KOPT-K1 (cell line): ENCODE measurements around the gene SRSF3.

Source experiments
- H3K27ac ChIP-seq: fragments of 200-600 bp; sonication (generic); 2 replicates; pipeline ENCODE4 v1.5.1; 2016; ENCODE audit warnings: antibody characterized with exemption, mild to moderate bottlenecking, low read depth, low read length; ENCODE audit not compliant: poor library complexity, severe bottlenecking
- H3K36me3 ChIP-seq: fragments of 200-600 bp; sonication (generic); 2 replicates; pipeline ENCODE4 v1.5.1; 2017; ENCODE audit warnings: antibody characterized with exemption, mild to moderate bottlenecking, low read length, moderate library complexity; ENCODE audit not compliant: insufficient read depth
- H3K9me3 ChIP-seq: fragments of 200-600 bp; sonication (generic); 2 replicates; pipeline ENCODE4 v1.5.1; 2017; ENCODE audit warnings: antibody characterized with exemption, low read length, mild to moderate bottlenecking; ENCODE audit not compliant: insufficient read depth, poor library complexity, severe bottlenecking

Gene SRSF3

GRCh38 chr6:36621371-36621855 is 27.3 kb downstream of the SRSF3 start:
- Histone ChIP-seq H3K36me3 (peaks cover 23% of the 10 kb centered on the region), H3K27ac (no peak overlapping the region), H3K9me3 (no peaks in the 10 kb centered on the region)

GRCh38 chr6:36622901-36623546 is 28.9 kb downstream of the SRSF3 start:
- Histone ChIP-seq H3K27ac (no peak overlapping the region), H3K36me3 (peaks cover 10% of the 10 kb centered on the region), H3K9me3 (no peaks in the 10 kb centered on the region)

- Histone ChIP-seq H3K36me3 (peaks cover 3% of the 10 kb centered on the region; the same call in 1 of the 2 replicates), H3K9me3 (no peaks in the 10 kb centered on the region), H3K27ac (no peak overlapping the region)
Measured at GRCh38 chr6:36623547-36624459, 29.6 kb downstream of the SRSF3 start.

DNA sequence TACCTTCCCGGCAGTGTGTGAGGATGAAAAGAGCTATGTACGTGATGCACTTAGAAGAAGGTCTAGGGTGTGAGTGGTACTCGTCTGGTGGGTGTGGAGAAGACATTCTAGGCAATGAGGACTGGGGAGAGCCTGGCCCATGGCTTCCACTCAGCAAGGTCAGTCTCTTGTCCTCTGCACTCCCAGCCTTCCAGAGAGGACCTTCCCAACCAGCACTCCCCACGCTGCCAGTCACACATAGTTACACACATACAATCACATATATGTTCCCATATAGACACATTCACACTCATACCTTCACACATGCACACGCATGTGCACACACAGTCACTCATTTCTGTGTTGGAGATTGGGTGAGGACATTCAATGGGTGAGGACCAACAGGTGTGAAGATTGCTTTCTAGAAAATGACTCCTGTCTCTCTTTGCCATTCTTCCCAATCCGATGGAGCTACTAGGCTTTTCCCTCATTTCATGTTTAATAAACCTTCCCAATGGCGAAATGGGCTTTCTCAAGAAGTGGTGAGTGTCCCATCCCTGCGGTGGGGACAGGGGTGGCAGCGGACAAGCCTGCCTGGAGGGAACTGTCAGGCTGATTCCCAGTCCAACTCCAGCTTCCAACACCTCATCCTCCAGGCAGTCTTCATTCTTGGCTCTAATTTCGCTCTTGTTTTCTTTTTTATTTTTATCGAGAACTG is 30.4 kb downstream of the SRSF3 start:
- Histone ChIP-seq H3K9me3 (no peaks in the 10 kb centered on the region), H3K36me3 (no peaks in the 10 kb centered on the region), H3K27ac (no peak overlapping the region)

GRCh38 chr6:36625158-36625919 is 31.2 kb downstream of the SRSF3 start:
- Histone ChIP-seq H3K27ac (no peak overlapping the region), H3K9me3 (no peaks in the 10 kb centered on the region), H3K36me3 (no peaks in the 10 kb centered on the region)

GRCh38 chr6:36626636-36627035 is 32.5 kb downstream of the SRSF3 start:
- Histone ChIP-seq H3K27ac (no peak overlapping the region), H3K9me3 (no peaks in the 10 kb centered on the region), H3K36me3 (no peaks in the 10 kb centered on the region)

- Histone ChIP-seq H3K27ac (no peak overlapping the region), H3K9me3 (no peaks in the 10 kb centered on the region), H3K36me3 (no peaks in the 10 kb centered on the region)
Measured at GRCh38 chr6:36627141-36627540, 33.0 kb downstream of the SRSF3 start.

- no peaks in the 10 kb centered on the region for H3K9me3 ChIP-seq
- H3K27ac ChIP-seq, result no peak overlapping the region
- H3K36me3 ChIP-seq, result no peaks in the 10 kb centered on the region
Measured at GRCh38 chr6:36627801-36628246, 33.7 kb downstream of the SRSF3 start.

GRCh38 chr6:36629784-36630183 is 35.6 kb downstream of the SRSF3 start:
- no peaks in the 10 kb centered on the region for H3K9me3 ChIP-seq
- no peak overlapping the region for H3K27ac ChIP-seq
- no peaks in the 10 kb centered on the region for H3K36me3 ChIP-seq

GRCh38 chr6:36631326-36632011 is 37.3 kb downstream of the SRSF3 start:
- no peaks in the 10 kb centered on the region for H3K9me3 ChIP-seq
- H3K36me3 ChIP-seq, result no peaks in the 10 kb centered on the region
- H3K27ac ChIP-seq, result no peak overlapping the region

DNA sequence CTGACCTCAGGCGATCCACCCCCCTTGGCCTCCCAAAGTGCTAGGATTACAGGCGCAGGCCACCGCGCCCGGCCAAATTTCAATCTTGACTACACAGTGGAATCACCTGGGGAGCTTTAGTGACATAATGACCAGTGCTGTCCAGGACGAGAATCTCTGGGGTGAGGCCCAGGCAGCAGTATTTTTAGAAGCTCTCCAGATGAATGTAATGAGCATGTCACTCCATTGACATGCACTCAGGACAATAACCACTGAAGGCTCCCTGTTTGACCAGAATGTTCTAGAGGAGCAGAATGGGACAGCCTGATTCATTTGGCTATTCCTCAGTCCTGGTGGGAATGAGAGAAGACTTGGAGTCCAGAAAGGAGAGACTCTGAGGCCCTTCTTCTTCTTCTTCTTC is 39.2 kb downstream of the SRSF3 start:
- H3K36me3 ChIP-seq, result no peaks in the 10 kb centered on the region
- no peaks in the 10 kb centered on the region for H3K9me3 ChIP-seq
- H3K27ac ChIP-seq, result no peak overlapping the region

DNA sequence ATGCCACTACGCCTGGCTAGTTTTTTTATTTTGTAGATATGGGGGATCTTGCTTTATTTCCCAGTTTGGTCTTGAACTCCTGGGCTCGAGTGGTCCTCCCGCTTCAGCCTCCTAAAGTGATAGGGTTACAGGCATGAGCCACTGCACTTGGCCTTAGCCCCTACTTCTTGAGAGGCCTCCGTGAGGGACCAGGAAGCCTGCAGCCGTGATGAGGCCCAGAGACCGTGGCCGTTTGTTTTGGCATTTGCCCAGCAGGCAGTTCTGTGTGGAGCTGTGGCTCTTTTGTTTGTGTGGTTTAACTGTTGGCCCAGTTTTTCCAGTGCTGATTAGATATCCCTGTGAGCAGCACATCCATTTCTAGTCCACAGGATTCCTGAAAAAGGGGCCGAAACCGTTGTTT is 39.8 kb downstream of the SRSF3 start:
- H3K27ac ChIP-seq, result no peak overlapping the region
- H3K36me3 ChIP-seq, result no peaks in the 10 kb centered on the region
- no peaks in the 10 kb centered on the region for H3K9me3 ChIP-seq

DNA sequence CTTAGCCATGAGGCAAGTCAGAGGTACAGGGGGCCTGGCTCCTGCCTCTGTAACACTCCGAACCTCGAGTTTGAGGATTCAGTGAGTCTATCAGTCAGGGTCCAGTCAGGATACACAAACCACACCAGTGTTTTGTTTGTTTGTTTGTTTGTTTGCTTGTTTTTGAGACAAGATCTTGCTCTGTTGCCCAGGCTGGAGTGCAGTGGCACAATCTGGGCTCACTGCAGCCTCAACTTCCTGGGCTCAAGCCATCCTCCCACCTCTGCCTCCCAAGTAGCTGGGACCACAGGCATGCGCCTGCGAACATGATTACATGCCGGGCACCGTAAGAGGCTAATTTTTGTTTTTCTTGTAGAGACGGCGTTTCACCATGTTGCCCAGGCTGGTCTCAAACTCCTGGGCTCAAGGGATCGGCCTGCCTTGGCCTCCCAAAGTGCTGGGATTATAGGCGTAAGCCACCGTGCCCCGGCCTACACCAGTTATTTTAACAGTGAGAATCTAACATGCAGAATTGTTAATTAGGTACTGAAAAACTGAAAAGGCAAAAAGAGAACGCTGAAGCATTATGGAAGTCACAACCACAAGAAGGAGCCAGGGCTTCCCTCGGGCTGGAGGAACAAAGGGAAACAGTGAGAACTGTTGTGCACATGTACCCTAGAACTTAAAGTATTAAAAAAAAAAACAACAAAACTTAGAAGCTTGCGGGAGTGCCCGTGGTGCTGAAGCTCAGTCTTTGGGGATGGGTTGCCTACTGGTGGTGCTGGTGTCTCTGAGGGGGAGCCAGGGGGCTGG is 40.4 kb downstream of the SRSF3 start:
- Histone ChIP-seq H3K36me3 (no peaks in the 10 kb centered on the region), H3K9me3 (no peaks in the 10 kb centered on the region), H3K27ac (no peak overlapping the region)
